Measurements from ENCODE around the gene CALHM4. TPM values are rescaled to one million over a fixed set of nuclear protein-coding genes. Genes with fewer than 3 reads are reported as not detected.

CALHM4 gene
- total and polyA plus RNA-seq, 2 of the 4 experiments (the other 2 are of a cell fraction) = 0.07 TPM; not detected in 1

DNA sequence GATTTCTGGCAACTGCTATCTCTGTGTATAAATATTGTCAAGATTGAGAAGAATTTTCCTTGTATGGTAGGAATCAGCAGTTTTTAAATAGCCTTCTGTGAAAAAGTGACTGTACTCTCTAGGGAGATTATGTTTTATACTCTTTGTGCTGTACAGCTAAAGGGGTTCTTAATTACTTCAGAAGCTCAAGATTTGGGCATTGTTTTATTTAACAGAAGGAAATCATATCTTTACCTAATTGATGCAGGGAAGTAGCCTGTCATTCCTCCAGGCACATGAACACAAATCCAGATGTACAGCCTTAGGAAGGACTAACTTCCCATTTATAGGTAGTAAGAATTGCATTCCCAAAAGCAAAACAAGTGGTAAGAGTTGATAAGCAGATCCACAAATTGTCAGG lies 40.8 kb upstream of the CALHM4 start:
- DNase-seq = no peak

More for the DNA sequence above, 40.8 kb upstream of the CALHM4 start:
- peaks cover 3% of the 10 kb centered on the region for H3K36me3 ChIP-seq (ENCODE audit: control insufficient read depth, insufficient read depth, low read length)
- H3K4me3 ChIP-seq (ENCODE audit: insufficient read depth, low read depth, low read length) = peak overlapping the region; percentile 51
- H2AK5ac ChIP-seq (ENCODE audit: low read depth, low read length) = no peak overlapping the region
- H3K27ac ChIP-seq (ENCODE audit: insufficient read depth, low read length) = peak overlapping the region; percentile 25; the same call in 1 of the 2 replicates
- no peak overlapping the region for H2BK120ac ChIP-seq (ENCODE audit: low read depth, low read length)
- H3K18ac ChIP-seq (ENCODE audit: low read depth, low read length) = 0 out of 2 replicates have a peak overlapping the region, but pooled peaks have one; percentile 29
- peak overlapping the region; percentile 53 for H3K14ac ChIP-seq (replicated peaks; ENCODE audit: low read depth, low read length)
- BruUV-seq (replicated peaks) = no TSS peak
- intact Hi-C loops (cut with micrococcal nuclease) = loop anchor here (2.0 to 5.0 kb wide), 3 partner anchors 18 to 142 kb away; partner anchors contain the start of gene DSE
- no peak overlapping the region; the same call in 1 of the 2 replicates for H4K91ac ChIP-seq (ENCODE audit: insufficient read depth, low read depth, low read length)
- no peak overlapping the region; the same call in 1 of the 2 replicates for H3K4ac ChIP-seq (ENCODE audit: low read depth, low read length)
- H3K27me3 ChIP-seq (ENCODE audit: control insufficient read depth, insufficient read depth, low read length) = no peaks in the 10 kb centered on the region
- H2BK15ac ChIP-seq (ENCODE audit: low read depth, low read length) = no peak overlapping the region
- H3K56ac ChIP-seq (ENCODE audit: extremely low read depth, insufficient read depth, low read length) = no peak overlapping the region
- dilution Hi-C loops (cut with HindIII; ENCODE audit: low sequenced_read_pairs, unreplicated experiment) = no loop called here
- peaks cover 5% of the 10 kb centered on the region for H3K4me1 ChIP-seq (ENCODE audit: control insufficient read depth, insufficient read depth, low read length)
- H4K20me1 ChIP-seq (ENCODE audit: insufficient read depth, low read length) = no peaks in the 10 kb centered on the region
- no peaks in the 10 kb centered on the region for H3K9me3 ChIP-seq (ENCODE audit: control insufficient read depth, insufficient read depth, low read length)
- TF ChIP-seq RAD21 (IDR thresholded peaks at IDR 0.05; ENCODE audit: low read length) (no peak), MAFK (IDR thresholded peaks at IDR 0.05; ENCODE audit: low read depth, low read length) (no peak), MAZ (IDR thresholded peaks at IDR 0.05; ENCODE audit: borderline replicate concordance, low read depth, low read length) (no peak), CEBPB (IDR thresholded peaks at IDR 0.05; ENCODE audit: low read depth, low read length) (no peak), MXI1 (IDR thresholded peaks at IDR 0.05; ENCODE audit: borderline replicate concordance, low read depth, low read length) (no peak), CHD1 (IDR thresholded peaks at IDR 0.05; ENCODE audit: low read depth, low read length) (no peak), SMC3 (IDR thresholded peaks at IDR 0.05; ENCODE audit: low read depth, low read length) (no peak), FOS (IDR thresholded peaks at IDR 0.05; ENCODE audit: low read depth, low read length) (no peak), BHLHE40 (IDR thresholded peaks at IDR 0.05; ENCODE audit: low read depth, low read length) (no peak), RCOR1 (IDR thresholded peaks at IDR 0.05; ENCODE audit: insufficient replicate concordance, low read length) (no peak)
- H3K23ac ChIP-seq (ENCODE audit: low read depth, low read length) = no peak overlapping the region; the same call in 1 of the 2 replicates
- POLR2A ChIA-PET (ENCODE audit: unreplicated experiment) = no interaction called here
- H3K9me1 ChIP-seq (ENCODE audit: insufficient read depth, low read length) = peaks cover 15% of the 10 kb centered on the region
- H4K5ac ChIP-seq (ENCODE audit: low read depth, low read length) = peak overlapping the region; percentile 41; the same call in 1 of the 2 replicates
- CTCF ChIA-PET = interaction anchor here (1.2 to 2.3 kb wide), 2 partner anchors 45 to 225 kb away, joined by 3 to 8 read pairs; no protein-coding TSS in a partner anchor
- in situ Hi-C loops (cut with MboI; ENCODE audit: low sequenced_read_pairs) = no loop called here
- peaks cover 21 to 41% of the 10 kb centered on the region in 2 experiments for H3K79me1 ChIP-seq (ENCODE audit: low read depth in 1 of 2, low read length in 2 of 2)
- H3K4me2 ChIP-seq (ENCODE audit: low read depth, low read length) = peak overlapping the region; percentile 90
- no peak overlapping the region for H4K8ac ChIP-seq (ENCODE audit: low read depth in 2 of 2, low read length in 2 of 2)
- peak overlapping the region; percentile 82 for H2BK5ac ChIP-seq (ENCODE audit: low read depth, low read length, poor library complexity, severe bottlenecking)
- no peak overlapping the region for H2BK20ac ChIP-seq (ENCODE audit: low read depth, low read length)
- H2AK9ac ChIP-seq (replicated peaks; ENCODE audit: low read depth, low read length, poor library complexity) = no peak overlapping the region
- peak overlapping the region; percentile 55; the same call in 1 of the 2 replicates for H3K9ac ChIP-seq (ENCODE audit: low read depth, low read length)
- H2AFZ ChIP-seq (replicated peaks; ENCODE audit: low read length, poor library complexity) = no peak overlapping the region
- no peak for ATAC-seq (ENCODE audit: low read depth)
